GM18505 (cell line): ENCODE data around the gene INSYN2B.
"Not testable (repeated sequence)": the region's sequence is repeated elsewhere in the genome, so short reads cannot be mapped to it uniquely, and the experiment has no call there.

Source experiments
- ATAC-seq: cut with Tn5 transposase; IDR thresholded peaks from one replicate; pipeline ENCODE4 v1.9.1; 2021; ENCODE audit not compliant: unreplicated experiment
- POLR2A ChIP-seq: IDR thresholded peaks from 4 replicates; pipeline ENCODE4 v1.6.1; 2011; ENCODE audit warnings: borderline replicate concordance; ENCODE audit not compliant: insufficient read depth, insufficient read length; ENCODE audit errors: extremely low read depth

The INSYN2B gene

DNA sequence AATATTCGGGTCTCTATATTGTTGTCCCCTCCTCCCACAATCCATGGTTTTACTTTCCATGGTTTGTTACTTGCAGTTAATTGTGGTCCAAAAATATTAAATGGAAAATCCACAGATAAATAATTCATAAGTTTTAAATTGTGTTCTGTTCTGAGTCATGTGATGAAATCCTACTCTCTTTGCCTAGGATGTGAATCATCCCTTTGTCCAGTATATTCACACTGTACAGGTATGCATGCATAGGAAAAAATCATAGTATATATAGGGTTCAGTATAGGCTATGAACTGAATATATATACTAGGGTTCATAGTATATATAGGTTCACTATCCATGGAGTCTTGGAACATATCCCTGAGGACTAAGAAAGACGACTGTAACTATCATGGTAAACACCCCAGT, 19.6 kb downstream of the INSYN2B start:
- ATAC-seq, result no peak
- TF ChIP-seq POLR2A, result no peak

DNA sequence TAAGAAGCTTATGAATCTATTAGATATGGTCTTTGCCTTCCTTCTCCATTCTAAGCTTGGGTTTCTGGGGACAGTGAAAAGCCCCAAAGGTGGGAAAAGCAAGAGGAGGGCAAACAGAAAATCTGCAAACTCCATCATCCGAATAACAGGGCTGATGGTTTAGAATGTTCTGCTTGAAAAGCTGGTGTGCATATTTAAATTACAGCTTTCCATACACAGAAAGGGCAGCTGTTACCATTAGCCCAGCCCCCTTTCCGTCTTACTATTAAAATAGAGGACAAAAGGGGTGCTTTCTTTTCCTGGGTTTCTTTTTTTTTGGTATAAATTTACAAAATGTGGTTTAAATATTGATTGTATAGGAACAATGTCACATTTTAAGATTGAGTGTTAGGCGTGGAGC, 22.0 kb downstream of the INSYN2B start:
- no peak for TF ChIP-seq POLR2A
- ATAC-seq, result no peak

DNA sequence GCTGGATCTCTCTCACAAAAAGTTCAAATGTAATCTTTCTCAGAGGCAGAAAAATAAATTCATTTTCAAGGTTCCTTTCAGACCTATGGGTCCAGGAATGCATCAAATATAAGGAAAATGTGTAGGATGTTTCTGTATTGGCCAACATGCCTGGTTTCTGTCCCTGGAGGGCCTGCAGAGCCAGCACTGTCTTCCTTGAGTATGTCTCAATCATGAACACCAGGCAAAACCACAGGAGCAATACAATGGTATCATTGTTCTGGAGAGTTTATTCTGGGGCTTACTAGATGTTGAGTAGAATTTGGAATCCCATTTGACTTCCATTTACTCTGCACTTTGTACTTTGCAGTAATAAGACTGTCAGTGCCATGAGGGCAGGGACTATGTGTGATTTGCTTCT, 23.5 kb downstream of the INSYN2B start:
- no peak for TF ChIP-seq POLR2A
- ATAC-seq, result no peak

DNA sequence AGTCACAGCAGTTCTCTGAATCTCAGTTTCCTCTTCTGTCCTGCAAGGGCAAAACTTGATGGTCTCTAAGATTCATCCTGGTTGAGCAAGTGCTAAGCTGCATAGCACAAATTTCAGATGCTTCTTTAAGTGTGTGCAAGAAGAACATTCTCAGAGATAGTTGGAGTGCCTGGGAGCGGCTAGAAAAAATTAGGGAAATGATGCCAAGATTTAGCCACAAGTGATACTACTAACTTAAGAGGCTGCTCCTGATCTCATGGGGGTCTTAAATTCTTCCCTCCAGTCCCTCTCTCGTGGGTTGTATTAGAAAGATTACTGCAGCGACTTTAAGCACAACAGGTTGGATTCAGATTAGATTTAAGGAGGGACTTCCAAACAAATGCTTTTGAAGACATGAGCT, 24.2 kb downstream of the INSYN2B start:
- no peak for TF ChIP-seq POLR2A
- no peak for ATAC-seq

DNA sequence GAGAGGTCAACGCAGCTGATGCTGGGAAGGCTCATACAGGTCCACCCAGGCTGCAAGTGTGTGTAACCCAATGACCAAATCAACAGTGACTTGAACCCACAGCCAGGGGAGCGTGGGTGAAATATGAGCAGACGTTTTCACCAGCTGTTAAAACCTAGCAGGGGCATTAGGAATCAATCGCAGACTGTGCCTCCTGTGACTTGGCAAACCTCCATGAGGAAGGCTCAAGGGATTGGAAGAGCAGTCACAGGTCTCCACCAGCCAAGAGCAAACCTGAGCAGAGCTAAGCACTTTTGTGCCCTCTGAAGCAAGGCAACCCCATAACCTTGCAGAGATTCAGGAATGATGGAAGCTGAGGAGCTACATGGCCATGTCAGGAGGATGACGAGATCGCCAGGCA, 25.5 kb downstream of the INSYN2B start:
- TF ChIP-seq POLR2A, result no peak
- ATAC-seq, result no peak

DNA sequence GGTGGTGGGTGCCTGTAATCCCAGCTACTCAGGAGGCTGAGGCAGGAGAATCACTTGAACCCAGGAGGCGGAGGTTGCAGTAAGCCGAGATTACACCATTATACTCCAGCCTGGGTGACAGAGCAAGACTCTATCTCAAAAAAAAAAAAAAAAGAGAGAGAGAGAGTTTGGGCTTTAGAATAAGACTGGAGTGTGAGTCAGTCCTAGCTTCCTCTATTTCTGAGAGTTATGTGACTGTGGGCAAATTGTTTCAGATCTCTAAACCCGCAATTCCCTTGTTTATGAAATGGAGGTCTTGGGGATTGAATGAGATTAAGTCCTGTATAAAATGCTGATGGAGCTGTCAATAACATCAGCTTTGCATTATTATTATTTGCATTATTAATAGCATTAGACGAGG, 27.1 kb downstream of the INSYN2B start:
- not testable (repeated sequence) for ATAC-seq

DNA sequence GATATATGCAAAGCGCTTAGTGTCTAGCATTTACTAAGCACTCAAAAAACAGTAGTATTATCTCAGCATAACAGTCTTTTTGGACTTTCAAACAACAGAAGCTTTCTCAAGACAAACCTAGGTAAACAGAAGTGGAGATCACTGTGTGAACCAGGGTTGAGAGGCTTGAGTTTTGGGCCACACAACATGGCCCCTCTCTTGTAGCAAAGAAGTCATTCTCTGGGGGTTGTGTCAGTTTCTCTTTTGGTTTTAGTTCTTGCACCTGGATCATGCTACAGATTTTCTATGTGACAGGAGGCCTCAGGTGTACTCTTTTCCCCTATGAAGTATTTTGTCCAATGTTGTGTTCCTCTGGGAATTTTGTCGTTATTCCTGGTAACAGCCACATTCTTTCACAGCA, 30.0 kb downstream of the INSYN2B start:
- ATAC-seq, result no peak
- TF ChIP-seq POLR2A, result no peak

DNA sequence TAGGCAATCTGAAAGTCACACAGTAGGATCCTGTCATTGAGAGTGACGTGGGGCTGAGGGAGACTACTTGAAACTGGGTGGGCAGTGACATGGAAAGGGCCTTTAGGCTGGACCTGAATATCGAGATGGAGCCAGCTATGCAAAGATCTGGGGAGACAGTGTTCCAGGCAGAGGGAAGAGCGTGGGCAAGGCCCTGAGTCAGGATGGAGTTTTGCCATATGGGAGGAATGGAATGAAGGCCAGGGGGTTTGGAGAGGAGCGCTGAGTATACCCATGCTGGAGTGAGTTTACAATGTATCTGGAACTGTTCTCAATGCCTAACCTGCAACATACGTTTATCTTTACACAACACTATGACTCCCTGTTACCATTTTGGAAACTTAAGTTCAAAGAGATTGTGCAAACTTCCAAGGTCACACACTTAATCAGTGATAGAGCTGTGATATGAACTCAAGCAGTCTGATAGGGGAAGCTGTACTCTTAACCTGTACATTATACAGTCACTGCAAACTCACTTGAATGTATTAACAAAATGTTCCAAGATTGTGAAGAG, 33.5 kb downstream of the INSYN2B start:
- no peak for TF ChIP-seq POLR2A
- no peak for ATAC-seq

DNA sequence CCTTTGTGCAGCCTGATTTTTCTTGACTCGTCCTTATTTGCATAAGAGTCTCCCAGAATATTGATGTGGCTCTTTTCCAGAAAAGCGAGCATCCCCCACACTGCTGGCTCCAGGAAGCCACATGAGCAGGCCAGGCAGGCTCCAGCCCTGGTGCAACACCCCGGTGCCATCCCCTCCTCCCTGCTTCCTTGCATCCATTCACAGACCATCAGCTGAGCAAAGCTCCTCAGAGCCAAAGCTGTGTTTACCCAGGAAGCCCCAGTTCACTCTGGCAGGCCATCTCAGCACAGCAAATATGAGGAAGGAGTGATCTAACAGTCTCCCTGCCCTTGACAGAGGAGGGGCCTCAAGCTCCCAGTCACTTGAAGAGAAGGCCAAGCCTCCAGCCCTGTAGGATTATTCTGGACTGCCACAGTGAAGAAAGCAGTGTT, 34.4 kb downstream of the INSYN2B start:
- TF ChIP-seq POLR2A, result no peak
- ATAC-seq, result no peak

DNA sequence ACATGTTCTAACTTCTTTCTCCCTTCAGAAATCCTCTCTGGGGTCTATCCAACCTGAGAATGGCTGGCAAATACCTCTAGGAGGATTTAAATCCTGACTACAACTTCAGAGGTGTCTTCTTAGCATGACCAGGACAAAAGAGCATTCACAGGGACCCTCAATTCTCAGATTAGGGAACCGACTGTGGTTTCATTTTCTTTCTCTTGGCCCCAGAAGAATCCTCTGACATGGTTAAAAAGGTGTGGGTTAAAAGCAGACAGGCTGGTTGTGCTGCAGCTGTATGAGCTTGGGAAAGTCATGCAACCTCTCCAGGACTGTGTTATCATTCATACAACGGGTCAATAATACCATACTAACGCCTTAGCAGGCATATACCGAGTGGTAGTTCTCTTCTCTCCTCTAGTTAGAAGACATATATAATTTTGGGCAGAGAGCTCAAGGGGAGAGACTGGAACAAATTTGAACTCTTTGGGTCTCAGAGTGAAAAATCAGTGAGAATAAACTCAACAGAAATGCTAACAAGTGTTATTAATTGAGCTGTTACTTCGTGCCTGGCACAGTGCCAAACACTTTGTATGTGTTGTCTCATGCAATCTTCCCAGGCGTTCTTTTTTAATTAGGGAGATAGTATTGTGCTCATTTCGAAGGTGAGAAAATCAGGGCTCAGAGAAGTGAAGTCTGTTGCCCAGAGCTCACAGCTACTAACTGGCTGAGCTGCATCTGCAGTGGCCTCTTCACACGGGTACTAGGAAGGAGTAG, 35.2 kb downstream of the INSYN2B start:
- TF ChIP-seq POLR2A, result no peak

DNA sequence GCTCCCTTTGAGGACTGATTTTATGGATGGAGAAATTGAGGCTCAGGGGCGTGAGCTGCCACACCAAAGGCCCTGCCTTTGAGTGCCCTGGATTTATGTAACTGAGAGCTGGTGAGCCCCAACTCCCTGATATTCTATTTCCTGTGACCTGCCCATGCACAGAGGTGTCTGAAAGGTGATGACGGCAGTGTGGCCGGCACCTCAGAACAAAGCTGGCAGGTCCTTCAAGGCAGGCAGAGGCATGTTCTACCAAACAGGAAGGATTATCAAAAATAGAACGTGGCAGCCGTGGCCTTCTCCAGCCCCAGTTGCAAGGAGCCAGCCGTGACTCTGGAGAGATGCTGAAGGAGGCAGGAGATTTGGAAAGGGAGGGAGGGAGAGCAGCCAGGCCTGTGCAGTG, 36.2 kb downstream of the INSYN2B start:
- no peak for ATAC-seq
- TF ChIP-seq POLR2A, result no peak

More for the DNA sequence above, 35.2 kb downstream of the INSYN2B start:
- ATAC-seq, result peak; percentile 57

DNA sequence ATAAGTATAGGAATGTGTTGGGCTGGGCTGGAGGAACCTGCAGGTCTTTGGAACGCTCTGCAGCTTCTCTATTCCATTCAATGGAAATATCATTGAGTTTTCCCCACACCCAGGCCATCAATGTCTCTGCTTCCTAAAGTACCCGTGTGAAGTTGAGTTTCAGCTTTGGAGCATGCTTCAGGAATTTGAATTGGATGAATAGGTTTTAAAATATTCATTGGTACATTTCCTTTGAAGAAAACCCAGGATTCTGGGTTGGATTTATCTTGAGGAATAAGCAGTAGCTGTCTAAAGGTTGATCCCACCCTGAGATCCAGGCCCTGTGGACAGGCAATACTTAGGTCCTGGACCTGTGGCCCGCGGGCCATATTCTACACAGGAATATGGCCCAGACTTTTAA, 37.3 kb downstream of the INSYN2B start:
- no peak for ATAC-seq
- no peak for TF ChIP-seq POLR2A

DNA sequence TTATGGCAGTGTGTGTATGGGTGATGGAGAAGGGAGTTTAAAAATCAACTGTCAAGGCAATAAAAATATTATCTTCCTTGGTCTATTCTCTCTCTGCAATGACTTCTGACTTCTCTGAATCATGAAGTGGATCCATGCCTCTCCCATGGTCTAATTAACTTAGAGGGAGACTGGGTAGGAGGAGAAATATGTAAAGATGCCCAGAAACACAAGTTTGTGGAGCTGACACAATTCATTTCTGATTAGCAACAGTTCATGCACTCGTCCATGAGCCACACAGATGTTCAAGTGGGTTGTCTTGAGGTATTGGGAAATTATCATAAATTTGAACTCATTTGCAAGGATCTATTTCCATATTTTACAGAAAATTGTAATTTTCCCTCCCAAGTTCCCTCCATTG, 38.1 kb downstream of the INSYN2B start:
- no peak for TF ChIP-seq POLR2A
- no peak for ATAC-seq

DNA sequence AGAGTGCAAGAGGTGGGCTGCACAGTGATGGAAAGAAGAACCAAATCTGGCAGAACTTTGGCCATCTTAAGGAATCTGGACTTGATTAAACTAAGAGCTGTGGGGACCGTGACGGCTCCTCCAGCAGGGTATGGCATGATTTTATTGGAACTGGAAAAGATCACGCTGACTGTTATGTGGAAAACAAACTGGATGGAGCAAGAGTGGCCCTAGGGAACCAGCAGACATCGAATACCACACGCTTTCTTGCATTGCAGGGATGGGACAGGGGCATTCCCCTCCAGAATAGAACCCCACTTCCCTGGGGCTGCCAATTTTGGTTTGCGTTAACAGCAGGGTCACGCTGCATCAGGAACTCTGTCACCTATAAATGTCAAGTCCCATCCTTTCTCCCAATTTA, 38.8 kb downstream of the INSYN2B start:
- TF ChIP-seq POLR2A, result no peak
- ATAC-seq, result no peak
